PC-9 (cell line): ENCODE measurements around the gene GAR1. TPM values are rescaled to one million over a fixed set of nuclear protein-coding genes. Genes with fewer than 3 reads are reported as not detected.

Source experiments
- BruUV-seq: library from RNA; stranded (reverse); fragments of 400-500 nt; replicated peaks from 2 replicates; lab custom pipeline; 2021; lab: Mats Ljungman, UMichigan
- CTCF ChIA-PET: fragments of 300-600 bp; sonication (Branson Sonifier 250); formaldehyde crosslinking; loops from one replicate; lab custom pipeline; 2022; ENCODE audit warnings: antibody characterized with exemption; lab: Charles Lee
- POLR2A ChIA-PET: fragments of 300-600 bp; sonication (Branson Sonifier 250); formaldehyde crosslinking; loops from one replicate; lab custom pipeline; 2022; ENCODE audit warnings: antibody characterized with exemption; ENCODE audit not compliant: unreplicated experiment; lab: Charles Lee
- DNase-seq, 2 experiments: peaks; one replicate each; pipeline versions ENCODE4 v3.0.0 to v3.0.0-alpha.2; 2015 to 2022; ENCODE audit warnings: mixed read lengths in 1 of 2
- H2AFZ ChIP-seq: fragments of 200-600 bp; sonication (generic); 2 replicates; pipeline ENCODE4 v1.8.1; 2017; ENCODE audit warnings: antibody characterized with exemption
- H3F3A ChIP-seq: fragments of 200-600 bp; sonication (generic); 2 replicates; pipeline ENCODE4 v1.8.1; 2017; ENCODE audit warnings: antibody characterized with exemption, mild to moderate bottlenecking, low read depth; ENCODE audit not compliant: insufficient read depth
- H3K27ac ChIP-seq: fragments of 200-600 bp; sonication (generic); 2 replicates; pipeline ENCODE4 v1.6.1; 2016; ENCODE audit warnings: mixed run types
- H3K27me3 ChIP-seq: fragments of 200-600 bp; sonication (generic); 2 replicates; pipeline ENCODE4 v1.6.1; 2016; ENCODE audit warnings: low read depth, mixed run types; ENCODE audit not compliant: insufficient read depth
- H3K36me3 ChIP-seq: fragments of 200-600 bp; sonication (generic); 2 replicates; pipeline ENCODE4 v1.6.1; 2016; ENCODE audit warnings: low read depth, mixed run types
- H3K4me1 ChIP-seq: fragments of 200-600 bp; sonication (generic); replicated peaks from 2 replicates; pipeline ENCODE4 v1.6.1; 2016; ENCODE audit warnings: mixed run types; ENCODE audit not compliant: insufficient read depth
- H3K4me2 ChIP-seq: fragments of 200-600 bp; sonication (generic); 2 replicates; pipeline ENCODE4 v1.6.1; 2017; ENCODE audit warnings: mixed run types
- H3K4me3 ChIP-seq: fragments of 200-600 bp; sonication (generic); 2 replicates; pipeline ENCODE4 v1.6.1; 2016; ENCODE audit warnings: mixed run types
- H3K79me2 ChIP-seq: fragments of 200-600 bp; sonication (generic); 2 replicates; pipeline ENCODE4 v1.6.1; 2017; ENCODE audit warnings: low read depth, mixed run types
- H3K9me2 ChIP-seq: fragments of 200-600 bp; sonication (generic); 2 replicates; pipeline ENCODE4 v1.8.1; 2017; ENCODE audit warnings: mild to moderate bottlenecking; ENCODE audit not compliant: insufficient read depth
- H3K9me3 ChIP-seq: fragments of 200-600 bp; sonication (generic); 2 replicates; pipeline ENCODE4 v1.8.1; 2016; ENCODE audit warnings: low read depth; ENCODE audit not compliant: insufficient read depth
- H4K20me1 ChIP-seq: fragments of 200-600 bp; sonication (generic); 2 replicates; pipeline ENCODE4 v1.8.1; 2017; ENCODE audit not compliant: insufficient read depth
- CTCF ChIP-seq: fragments of 200-600 bp; sonication (generic); conservative IDR thresholded peaks from 2 replicates; pipeline ENCODE4 v1.6.1; 2017; ENCODE audit warnings: mixed run types, antibody characterized with exemption, mild to moderate bottlenecking, moderate library complexity
- EZH2 ChIP-seq: fragments of 200-600 bp; sonication (generic); IDR thresholded peaks from 2 replicates; pipeline ENCODE4 v1.8.0; 2017; ENCODE audit warnings: antibody characterized with exemption, low read depth
- intact Hi-C: fragments of 100-400 bp; cut with micrococcal nuclease; formaldehyde crosslinking; loops from one replicate; pipeline ENCODE4 v1.10.0; 2022; ENCODE audit not compliant: unreplicated experiment
- total RNA-seq: library from RNA; stranded (reverse); gene quantifications from 2 replicates; pipeline ENCODE4 v1.2.3, GENCODE V29; 2021

The GAR1 gene
- total RNA-seq, 1 experiment from 2014 or later: 16.0 TPM

- Histone ChIP-seq H3K36me3 (no peaks in the 10 kb centered on the region), H3K9me2 (no peaks in the 10 kb centered on the region), H3F3A (no peaks in the 10 kb centered on the region), H3K27ac (no peak overlapping the region), H3K79me2 (no peaks in the 10 kb centered on the region), H4K20me1 (no peaks in the 10 kb centered on the region), H3K4me3 (no peak overlapping the region), H3K9me3 (no peaks in the 10 kb centered on the region), H3K4me1 (no peaks in the 10 kb centered on the region), H3K4me2 (no peak overlapping the region), H2AFZ (no peak overlapping the region), H3K27me3 (no peaks in the 10 kb centered on the region)
- intact Hi-C loops: no loop called here
- BruUV-seq: no TSS peak
- ChIA-PET CTCF (no interaction called here), POLR2A (no interaction called here)
- DNase-seq: no peak
- TF ChIP-seq EZH2 (no peak), CTCF (no peak)
Observed at GRCh38 chr4:109787807-109788206, 27.8 kb upstream of the GAR1 start.

GRCh38 chr4:109795059-109795458 lies 20.5 kb upstream of the GAR1 start:
- no peak overlapping the region for H3K4me3 ChIP-seq
- no peak overlapping the region for H2AFZ ChIP-seq
- no peaks in the 10 kb centered on the region for H3K4me1 ChIP-seq
- H3K9me2 ChIP-seq: no peaks in the 10 kb centered on the region
- no TSS peak for BruUV-seq
- H3K9me3 ChIP-seq: 0 out of 2 replicates have a peak, but pooled peaks cover 3% of the 10 kb centered on the region
- H3K36me3 ChIP-seq: no peaks in the 10 kb centered on the region
- no peaks in the 10 kb centered on the region for H4K20me1 ChIP-seq
- ChIA-PET CTCF (no interaction called here), POLR2A (no interaction called here)
- TF ChIP-seq EZH2 (no peak), CTCF (no peak)
- no peak for DNase-seq
- intact Hi-C loops: no loop called here
- no peaks in the 10 kb centered on the region for H3K79me2 ChIP-seq
- H3K4me2 ChIP-seq: no peak overlapping the region
- no peaks in the 10 kb centered on the region for H3K27me3 ChIP-seq
- no peak overlapping the region for H3K27ac ChIP-seq
- no peaks in the 10 kb centered on the region for H3F3A ChIP-seq

GRCh38 chr4:109798866-109799265 lies 16.7 kb upstream of the GAR1 start:
- TF ChIP-seq EZH2 (no peak), CTCF (no peak)
- POLR2A ChIA-PET: no interaction called here
- Histone ChIP-seq H2AFZ (no peak overlapping the region), H3K4me3 (no peak overlapping the region), H3K79me2 (no peaks in the 10 kb centered on the region), H3K27me3 (no peaks in the 10 kb centered on the region), H3F3A (no peaks in the 10 kb centered on the region), H3K9me3 (0 out of 2 replicates have a peak, but pooled peaks cover 3% of the 10 kb centered on the region), H3K9me2 (no peaks in the 10 kb centered on the region), H3K4me2 (no peak overlapping the region), H4K20me1 (no peaks in the 10 kb centered on the region), H3K4me1 (no peaks in the 10 kb centered on the region), H3K36me3 (no peaks in the 10 kb centered on the region), H3K27ac (no peak overlapping the region)
- CTCF ChIA-PET: no interaction called here
- DNase-seq: no peak
- intact Hi-C loops: no loop called here
- BruUV-seq: no TSS peak
